ENCODE data around the gene SFMBT2.

Gene SFMBT2

DNA sequence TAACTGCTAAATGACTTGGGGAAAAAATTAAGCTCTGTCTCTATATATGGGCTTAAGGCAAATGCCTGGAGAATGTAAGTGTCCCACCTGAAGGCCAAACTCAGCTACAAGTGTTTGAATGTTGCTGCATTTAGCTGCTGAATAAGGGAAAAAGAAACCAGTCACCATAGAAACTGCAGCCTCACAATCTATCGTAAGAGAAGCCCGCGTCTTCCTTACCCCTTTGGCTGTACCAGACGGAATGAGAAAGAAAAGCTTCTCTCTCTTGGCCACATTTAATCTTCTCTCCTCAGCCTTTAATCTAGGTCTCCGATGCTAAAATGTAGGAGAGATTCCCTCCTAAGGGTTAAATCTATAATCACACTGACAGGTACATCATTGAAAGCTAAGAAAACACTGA is 147.2 kb downstream of the SFMBT2 start:
- no peak for DNase-seq (ENCODE audit: low read depth)

DNA sequence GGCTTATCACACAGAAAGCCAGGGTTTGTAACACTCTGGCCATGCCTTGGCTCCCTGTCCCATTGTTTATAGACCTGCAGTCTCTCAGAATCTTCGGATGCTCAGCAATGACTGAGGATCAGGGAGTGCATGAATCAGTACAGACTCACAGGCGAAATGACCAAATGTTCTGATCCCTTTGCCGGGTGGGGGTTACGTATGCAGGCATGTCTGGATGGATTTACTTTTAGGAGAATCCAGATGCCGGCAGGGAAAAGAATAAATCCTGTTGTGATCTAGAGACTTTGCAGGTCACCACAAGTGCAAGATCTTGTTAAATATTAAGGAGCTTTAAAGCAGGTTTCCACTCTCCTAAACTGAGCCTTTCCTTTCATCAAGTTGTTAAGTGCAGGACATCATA is 149.5 kb downstream of the SFMBT2 start:
- DNase-seq (ENCODE audit: low read depth): no peak

DNA sequence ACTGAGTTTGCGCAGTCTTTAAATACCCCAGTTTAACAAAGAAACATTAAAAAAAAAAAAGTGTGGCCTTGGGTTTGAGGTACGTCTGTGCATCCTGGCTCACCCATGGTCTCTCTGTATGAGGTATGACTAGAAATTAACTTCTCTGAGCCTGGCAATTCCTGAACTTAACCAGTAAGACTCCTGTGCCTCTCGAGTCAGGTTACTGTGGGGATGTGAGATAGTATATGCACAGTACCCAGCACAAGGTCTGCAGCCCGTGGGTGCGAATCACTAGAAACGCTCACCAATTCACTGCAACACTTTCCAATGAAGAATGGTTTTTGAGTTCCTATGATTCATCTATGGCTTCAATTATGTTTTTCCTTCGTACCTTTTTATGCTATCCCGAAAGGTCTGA is 149.9 kb downstream of the SFMBT2 start:
- DNase-seq (ENCODE audit: low read depth): no peak

GRCh38 chr10:7260412-7260900 is 150.4 kb downstream of the SFMBT2 start:
- DNase-seq (ENCODE audit: low read depth): no peak

DNA sequence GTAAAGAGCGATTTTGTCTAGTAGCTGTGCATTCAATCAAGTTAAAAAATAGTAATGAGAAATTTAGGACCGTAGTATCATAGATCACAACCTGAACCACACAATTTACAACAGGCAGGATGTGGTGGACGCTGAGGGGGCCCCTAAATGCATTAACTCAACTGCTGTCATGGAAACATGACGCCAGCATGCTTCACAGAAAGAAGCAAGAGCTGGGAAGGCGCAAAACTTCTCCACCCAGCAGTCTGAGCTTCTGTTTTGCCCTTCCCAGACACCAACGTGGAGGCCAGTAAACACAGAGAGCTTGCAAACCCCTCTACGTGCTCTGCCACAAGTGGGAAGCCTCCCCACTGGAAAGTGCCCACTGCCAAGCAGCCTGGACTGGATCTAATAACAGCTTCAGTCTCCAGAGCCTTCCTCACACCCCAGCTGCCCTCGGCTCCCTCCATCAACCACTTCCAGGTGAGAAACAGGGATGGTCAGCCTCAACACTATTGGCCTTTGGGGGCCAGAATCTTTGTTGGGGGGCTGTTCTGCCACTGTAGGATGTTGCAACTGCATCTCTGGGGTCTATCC is 151.8 kb downstream of the SFMBT2 start:
- DNase-seq (ENCODE audit: low read depth): peak; percentile 57

DNA sequence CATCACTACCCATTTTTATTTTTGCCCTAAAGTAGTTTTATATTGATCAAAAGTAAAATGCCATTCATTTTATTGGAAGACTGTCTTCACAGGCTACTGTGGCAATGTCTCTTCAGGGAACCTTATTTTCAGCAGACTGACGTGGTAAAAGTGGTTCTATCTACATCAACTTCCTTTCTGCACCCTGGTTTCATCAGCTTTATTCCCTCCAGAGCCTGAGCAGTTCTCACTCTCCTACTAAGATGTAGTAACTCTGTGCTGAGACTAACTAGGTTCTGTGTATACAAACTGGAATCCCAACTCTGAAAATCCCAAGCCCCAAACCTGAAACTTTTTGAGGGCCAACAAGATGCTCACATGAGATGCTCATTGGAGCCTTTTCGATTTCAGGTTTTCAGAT is 155.3 kb downstream of the SFMBT2 start:
- no peak for DNase-seq (ENCODE audit: low read depth)

- DNase-seq (ENCODE audit: low read depth): no peak
Observed at GRCh38 chr10:7251696-7252465, 159.0 kb downstream of the SFMBT2 start.

GRCh38 chr10:7250236-7250635 is 160.6 kb downstream of the SFMBT2 start:
- no peak for DNase-seq (ENCODE audit: low read depth)

DNA sequence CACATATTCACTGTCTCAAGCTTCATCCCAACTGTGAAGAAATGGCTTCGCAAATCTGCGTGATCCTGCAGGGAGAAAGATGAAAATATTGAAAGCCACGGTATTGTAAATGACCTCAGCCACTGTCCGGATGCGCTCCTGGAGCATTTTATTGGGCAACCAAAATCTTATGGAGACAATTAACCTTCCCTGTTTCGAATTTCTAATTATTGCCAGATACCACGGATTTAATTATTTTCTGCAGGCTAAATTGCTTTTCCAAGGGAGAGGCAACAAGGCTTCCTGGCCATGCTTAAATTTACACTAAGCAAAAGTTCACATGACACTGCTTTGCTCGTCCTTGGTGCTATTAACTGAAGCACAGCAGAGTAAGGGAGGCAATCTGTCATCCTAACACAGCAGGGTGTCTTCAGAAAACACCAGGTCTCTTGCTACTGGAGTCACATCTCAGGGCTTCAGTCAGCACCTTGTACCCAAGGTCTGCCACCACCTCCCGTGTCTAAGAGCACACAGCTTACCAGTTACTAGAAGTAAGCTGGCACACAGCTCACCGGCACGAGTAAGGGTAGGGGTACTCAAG is 162.2 kb downstream of the SFMBT2 start:
- no peak for DNase-seq (ENCODE audit: low read depth)

- no peak for DNase-seq (ENCODE audit: low read depth)
Observed at GRCh38 chr10:7248148-7248547, 162.7 kb downstream of the SFMBT2 start.

GRCh38 chr10:7245505-7245904 is 165.3 kb downstream of the SFMBT2 start:
- DNase-seq (ENCODE audit: low read depth): no peak

GRCh38 chr10:7243873-7244272 is 167.0 kb downstream of the SFMBT2 start:
- DNase-seq (ENCODE audit: low read depth): no peak

DNA sequence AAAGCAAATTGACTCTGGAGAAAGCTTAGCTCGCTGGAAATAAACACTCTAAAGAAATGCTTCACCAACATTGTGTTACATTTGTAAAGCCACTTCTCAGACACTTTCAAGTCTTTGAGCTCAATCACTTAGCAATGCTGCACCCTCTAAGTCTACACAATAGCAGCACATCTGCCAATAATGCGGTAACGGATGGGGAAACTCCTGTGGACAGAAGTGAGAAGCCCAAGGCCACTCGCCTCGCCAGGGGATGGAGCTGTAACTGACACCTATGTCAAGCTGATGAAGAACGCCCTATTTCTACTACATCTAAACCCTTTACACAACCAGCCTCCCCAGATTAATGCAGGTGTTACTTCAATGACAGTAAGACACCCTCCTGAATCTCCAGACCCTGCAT is 167.7 kb downstream of the SFMBT2 start:
- DNase-seq (ENCODE audit: low read depth): no peak

DNA sequence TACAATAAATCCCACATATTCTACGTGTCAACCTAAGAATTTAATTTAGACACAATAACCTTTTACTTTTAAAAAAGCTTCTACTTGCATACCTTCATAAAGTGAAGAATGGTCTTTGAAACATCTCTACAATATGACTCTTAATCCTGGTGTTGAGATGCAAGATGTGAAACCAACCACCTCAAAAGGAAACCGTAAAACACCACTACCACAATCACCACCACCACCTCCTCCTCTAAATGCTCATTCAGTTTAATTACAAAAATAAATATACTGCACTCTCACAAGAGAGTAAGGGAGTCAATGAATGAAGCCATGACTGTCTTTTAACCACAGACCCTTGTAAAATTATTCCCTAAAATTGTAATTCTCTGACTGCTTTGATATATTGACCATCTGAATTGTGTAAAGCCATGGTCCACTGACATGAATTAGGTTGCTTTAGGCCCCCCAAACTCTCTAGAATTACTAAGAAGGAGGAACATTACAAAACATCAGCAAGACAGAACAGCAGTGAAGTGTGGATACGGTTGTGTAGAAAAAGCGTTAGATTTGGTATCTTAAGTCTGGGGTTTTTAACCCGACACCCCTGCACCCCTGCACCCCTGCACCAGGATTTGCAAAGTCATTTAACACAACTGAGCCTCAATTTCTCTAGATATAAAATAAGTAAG is 171.4 kb downstream of the SFMBT2 start:
- no peak for DNase-seq (ENCODE audit: low read depth)

DNA sequence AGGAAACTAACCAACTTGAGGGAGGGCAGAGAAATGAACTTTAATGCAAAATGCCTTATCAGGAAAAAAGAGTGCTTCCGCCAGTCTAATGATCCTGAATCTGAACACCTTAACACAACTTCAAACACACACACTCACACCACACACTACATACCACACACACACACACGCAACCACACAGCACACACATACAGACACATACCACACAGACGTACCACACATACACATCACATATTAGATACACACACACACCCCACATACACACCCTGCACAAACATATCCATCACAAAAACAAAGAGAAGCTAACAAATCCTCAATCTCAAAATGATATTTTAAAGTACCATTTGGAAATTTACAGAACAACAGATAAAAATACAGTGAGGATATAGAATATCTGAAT is 175.5 kb downstream of the SFMBT2 start:
- DNase-seq (ENCODE audit: low read depth): no peak

- no peak for DNase-seq (ENCODE audit: low read depth)
Observed at GRCh38 chr10:7234109-7234508, 176.7 kb downstream of the SFMBT2 start.

GRCh38 chr10:7233259-7233991 is 177.4 kb downstream of the SFMBT2 start:
- DNase-seq (ENCODE audit: low read depth): no peak

- DNase-seq (ENCODE audit: low read depth): no peak
Observed at GRCh38 chr10:7231509-7232414, 179.1 kb downstream of the SFMBT2 start.

GRCh38 chr10:7230951-7231350 is 179.9 kb downstream of the SFMBT2 start:
- DNase-seq (ENCODE audit: low read depth): no peak

- no peak for DNase-seq (ENCODE audit: low read depth)
Observed at GRCh38 chr10:7230036-7230435, 180.8 kb downstream of the SFMBT2 start.

- no peak for DNase-seq (ENCODE audit: low read depth)
Observed at GRCh38 chr10:7225133-7225532, 185.7 kb downstream of the SFMBT2 start.
